Osteoblast (primary cell): ENCODE measurements around the gene P3H3. TPM values are rescaled to one million over a fixed set of nuclear protein-coding genes. Genes with fewer than 3 reads are reported as not detected.

Source experiments
- DNase-seq: peaks from one replicate; pipeline ENCODE4 v3.0.0; 2011; ENCODE audit warnings: low spot score, mixed read lengths; ENCODE audit not compliant: insufficient read length; ENCODE audit errors: missing footprints
- H2AFZ ChIP-seq: 2 replicates; pipeline ENCODE4 v1.6.0; 2011; ENCODE audit warnings: mild to moderate bottlenecking, low read length
- H3K27ac ChIP-seq: 2 replicates; pipeline ENCODE4 v1.5.1; 2011; ENCODE audit warnings: mild to moderate bottlenecking, low read depth, low read length, moderate library complexity
- H3K27me3 ChIP-seq: 2 replicates; pipeline ENCODE4 v1.6.0; 2012; ENCODE audit warnings: mild to moderate bottlenecking, control low read depth, inconsistent platforms, low read length, moderate library complexity; ENCODE audit not compliant: insufficient read depth
- H3K36me3 ChIP-seq: 2 replicates; pipeline ENCODE4 v1.5.1; 2011; ENCODE audit warnings: mild to moderate bottlenecking, low read length, control low read depth, moderate library complexity; ENCODE audit not compliant: insufficient read depth
- H3K4me1 ChIP-seq: 2 replicates; pipeline ENCODE4 v1.5.1; 2011; ENCODE audit warnings: mild to moderate bottlenecking, low read length, control low read depth, moderate library complexity; ENCODE audit not compliant: insufficient read depth
- H3K4me2 ChIP-seq: 2 replicates; pipeline ENCODE4 v1.6.0; 2011; ENCODE audit warnings: mild to moderate bottlenecking, low read length; ENCODE audit not compliant: insufficient read depth
- H3K4me3 ChIP-seq: fragments of 200-600 bp; sonication (generic); 3 replicates; pipeline ENCODE4 v1.5.1; 2012; ENCODE audit warnings: mild to moderate bottlenecking, low read length, inconsistent platforms; ENCODE audit not compliant: insufficient read depth
- H3K79me2 ChIP-seq: 2 replicates; pipeline ENCODE4 v1.6.0; 2012; ENCODE audit warnings: mild to moderate bottlenecking, low read length, control low read depth, inconsistent platforms; ENCODE audit not compliant: insufficient read depth
- H3K9me3 ChIP-seq: 2 replicates; pipeline ENCODE4 v1.5.1; 2011; ENCODE audit warnings: low read depth, low read length, control low read depth
- H4K20me1 ChIP-seq: 2 replicates; pipeline ENCODE4 v1.6.0; 2012; ENCODE audit warnings: mild to moderate bottlenecking, low read length, control low read depth; ENCODE audit not compliant: insufficient read depth
- total RNA-seq: library from RNA; depleted of rRNA; stranded (reverse); fragments of >200 nt; gene quantifications from 2 replicates; pipeline ENCODE4 v1.2.3, GENCODE V29; 2012
- TF ChIP-seq, protein P1 (sequence below): IDR thresholded peaks from 2 replicates; pipeline ENCODE4 v1.5.1; 2011; ENCODE audit warnings: mild to moderate bottlenecking, low read depth, low read length, moderate library complexity; ENCODE audit errors: extremely low read depth

The P3H3 gene
- total RNA-seq, 1 donor, result 130 TPM

DNA sequence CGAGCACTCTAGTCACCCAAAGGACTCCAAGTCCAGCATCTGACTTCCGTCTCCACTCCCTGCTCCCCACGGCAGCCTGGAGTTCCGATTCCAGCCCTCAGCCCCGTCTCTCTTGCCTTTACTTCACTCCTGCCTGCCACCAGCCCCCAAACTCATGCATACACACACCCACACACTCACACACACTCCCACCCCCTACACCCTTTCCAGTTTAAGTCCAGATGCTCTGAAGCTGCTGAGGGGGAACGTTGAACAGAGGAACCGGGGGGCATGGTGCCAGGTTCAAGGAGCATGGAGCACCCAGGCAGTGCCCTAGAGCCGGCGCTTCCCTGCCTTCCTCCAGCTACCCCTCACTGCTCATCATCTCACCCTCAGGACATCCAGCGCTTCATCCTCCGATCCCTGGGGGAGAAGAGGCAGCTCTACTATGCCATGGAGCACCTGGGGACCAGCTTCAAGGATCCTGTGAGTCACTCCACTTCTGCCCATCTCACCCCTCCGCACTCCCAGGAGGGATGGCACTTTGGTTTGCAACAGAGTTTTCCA, 3.3 kb downstream of the P3H3 start:
- peaks cover 10% of the 10 kb centered on the region for H4K20me1 ChIP-seq
- H3K27me3 ChIP-seq, result no peaks in the 10 kb centered on the region
- H3K9me3 ChIP-seq, result no peaks in the 10 kb centered on the region
- H2AFZ ChIP-seq, result no peak overlapping the region
- no peak overlapping the region for H3K4me2 ChIP-seq
- peaks cover 45% of the 10 kb centered on the region for H3K79me2 ChIP-seq
- H3K36me3 ChIP-seq, result peaks cover 54% of the 10 kb centered on the region
- peak; percentile 80 for DNase-seq
- no peak overlapping the region for H3K27ac ChIP-seq
- H3K4me1 ChIP-seq, result peaks cover 16% of the 10 kb centered on the region
- H3K4me3 ChIP-seq, result no peak overlapping the region
- TF ChIP-seq, protein P1, sequence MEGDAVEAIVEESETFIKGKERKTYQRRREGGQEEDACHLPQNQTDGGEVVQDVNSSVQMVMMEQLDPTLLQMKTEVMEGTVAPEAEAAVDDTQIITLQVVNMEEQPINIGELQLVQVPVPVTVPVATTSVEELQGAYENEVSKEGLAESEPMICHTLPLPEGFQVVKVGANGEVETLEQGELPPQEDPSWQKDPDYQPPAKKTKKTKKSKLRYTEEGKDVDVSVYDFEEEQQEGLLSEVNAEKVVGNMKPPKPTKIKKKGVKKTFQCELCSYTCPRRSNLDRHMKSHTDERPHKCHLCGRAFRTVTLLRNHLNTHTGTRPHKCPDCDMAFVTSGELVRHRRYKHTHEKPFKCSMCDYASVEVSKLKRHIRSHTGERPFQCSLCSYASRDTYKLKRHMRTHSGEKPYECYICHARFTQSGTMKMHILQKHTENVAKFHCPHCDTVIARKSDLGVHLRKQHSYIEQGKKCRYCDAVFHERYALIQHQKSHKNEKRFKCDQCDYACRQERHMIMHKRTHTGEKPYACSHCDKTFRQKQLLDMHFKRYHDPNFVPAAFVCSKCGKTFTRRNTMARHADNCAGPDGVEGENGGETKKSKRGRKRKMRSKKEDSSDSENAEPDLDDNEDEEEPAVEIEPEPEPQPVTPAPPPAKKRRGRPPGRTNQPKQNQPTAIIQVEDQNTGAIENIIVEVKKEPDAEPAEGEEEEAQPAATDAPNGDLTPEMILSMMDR, result no peak

DNA sequence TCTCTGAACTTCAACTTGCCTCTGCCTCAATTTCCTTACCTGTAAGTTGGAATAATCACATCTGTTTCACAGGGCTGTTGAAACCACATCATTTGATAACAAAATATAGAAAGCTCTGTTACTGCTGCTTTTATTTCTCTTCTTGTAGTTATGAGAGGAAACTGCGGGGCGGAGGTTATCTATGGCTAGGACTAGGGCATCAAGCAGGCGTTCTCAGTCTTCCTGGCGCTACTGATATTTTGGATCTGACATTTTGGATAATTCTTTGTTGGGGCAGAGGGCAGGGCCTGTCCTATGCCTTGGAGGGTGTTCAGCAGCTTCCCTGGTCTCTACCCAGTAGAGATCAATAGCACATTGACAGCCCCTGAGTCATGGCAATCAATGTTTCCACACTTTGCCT, 3.9 kb downstream of the P3H3 start:
- Histone ChIP-seq H4K20me1 (peaks cover 10% of the 10 kb centered on the region), H3K79me2 (peaks cover 45% of the 10 kb centered on the region), H3K4me3 (no peak overlapping the region), H3K4me2 (no peak overlapping the region), H3K36me3 (peaks cover 60% of the 10 kb centered on the region), H3K27ac (no peak overlapping the region), H2AFZ (no peak overlapping the region), H3K27me3 (no peaks in the 10 kb centered on the region), H3K9me3 (no peaks in the 10 kb centered on the region), H3K4me1 (peaks cover 14% of the 10 kb centered on the region)
- TF ChIP-seq, protein P1, result no peak
- DNase-seq, result peak; percentile 2

DNA sequence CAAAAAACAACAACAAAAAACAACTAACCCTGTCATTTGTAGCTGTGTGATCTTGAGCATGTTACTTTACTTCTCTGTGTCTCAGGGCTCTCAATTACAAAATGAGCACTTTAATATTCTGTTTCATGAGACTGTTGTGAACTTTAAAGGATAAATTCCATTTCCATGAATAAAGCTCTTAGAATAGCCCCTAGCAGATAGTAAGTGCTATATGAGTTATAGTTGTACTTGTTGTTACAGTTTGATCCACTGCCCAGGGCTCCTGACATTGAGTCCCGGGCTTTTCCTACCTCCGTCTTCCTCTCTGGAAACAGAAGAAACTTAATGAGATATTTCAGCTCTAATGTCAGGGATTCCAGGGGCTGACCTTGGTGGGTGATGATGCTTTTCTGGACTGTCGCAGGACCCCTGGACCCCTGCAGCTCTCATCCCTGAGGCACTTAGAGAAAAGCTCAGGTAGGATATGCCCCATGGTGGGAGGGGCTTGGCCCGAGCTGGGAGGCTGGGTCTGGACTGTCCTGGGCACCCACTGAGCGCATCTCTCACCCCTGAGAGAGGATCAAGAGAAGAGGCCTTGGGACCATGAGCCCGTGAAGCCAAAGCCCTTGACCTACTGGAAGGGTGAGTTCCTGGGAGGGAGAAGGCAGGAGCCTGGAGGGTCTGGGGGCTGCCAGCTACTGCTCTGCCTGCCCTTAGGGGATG, 5.1 kb downstream of the P3H3 start:
- Histone ChIP-seq H2AFZ (no peak overlapping the region), H3K36me3 (peaks cover 72% of the 10 kb centered on the region), H3K4me3 (no peak overlapping the region), H3K4me1 (peaks cover 9% of the 10 kb centered on the region), H3K4me2 (no peak overlapping the region), H3K9me3 (no peaks in the 10 kb centered on the region), H4K20me1 (peaks cover 16% of the 10 kb centered on the region), H3K27me3 (no peaks in the 10 kb centered on the region), H3K79me2 (peaks cover 37% of the 10 kb centered on the region), H3K27ac (no peak overlapping the region)
- TF ChIP-seq, protein P1, result no peak
- peak; percentile 89 for DNase-seq

DNA sequence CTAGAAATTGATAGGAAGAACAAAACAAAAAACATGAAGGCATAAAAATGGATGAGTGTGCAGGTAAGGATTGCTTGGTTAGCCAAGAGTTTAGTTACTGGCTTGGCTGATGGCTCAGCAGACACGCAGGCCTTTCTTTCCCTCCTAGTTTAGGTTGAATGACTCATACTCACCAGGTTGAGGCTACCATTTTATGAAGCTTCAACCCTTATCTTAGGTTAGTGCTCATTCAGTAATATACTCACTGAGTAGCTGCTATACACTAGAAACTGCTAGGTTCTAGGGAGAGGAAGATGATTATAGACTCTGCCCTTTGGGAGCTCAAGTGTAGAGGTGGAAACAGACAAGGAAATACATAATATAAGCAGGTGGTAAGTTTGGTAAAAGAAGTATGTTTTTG, 6.0 kb downstream of the P3H3 start:
- peaks cover 28% of the 10 kb centered on the region for H3K79me2 ChIP-seq
- no peaks in the 10 kb centered on the region for H3K9me3 ChIP-seq
- H3K36me3 ChIP-seq, result peaks cover 75% of the 10 kb centered on the region
- peak; percentile 60 for DNase-seq
- no peak overlapping the region for H2AFZ ChIP-seq
- no peaks in the 10 kb centered on the region for H3K27me3 ChIP-seq
- no peak overlapping the region for H3K4me2 ChIP-seq
- H3K27ac ChIP-seq, result no peak overlapping the region
- peaks cover 17% of the 10 kb centered on the region for H4K20me1 ChIP-seq
- H3K4me1 ChIP-seq, result peaks cover 9% of the 10 kb centered on the region
- H3K4me3 ChIP-seq, result no peak overlapping the region
- TF ChIP-seq, protein P1, result no peak
